ENCODE data around the gene TP73. TPM values are rescaled to one million over a fixed set of nuclear protein-coding genes. Genes with fewer than 3 reads are reported as not detected.

Gene TP73
- total RNA-seq, 1 donor from 2014 or later: 1.3 TPM

DNA sequence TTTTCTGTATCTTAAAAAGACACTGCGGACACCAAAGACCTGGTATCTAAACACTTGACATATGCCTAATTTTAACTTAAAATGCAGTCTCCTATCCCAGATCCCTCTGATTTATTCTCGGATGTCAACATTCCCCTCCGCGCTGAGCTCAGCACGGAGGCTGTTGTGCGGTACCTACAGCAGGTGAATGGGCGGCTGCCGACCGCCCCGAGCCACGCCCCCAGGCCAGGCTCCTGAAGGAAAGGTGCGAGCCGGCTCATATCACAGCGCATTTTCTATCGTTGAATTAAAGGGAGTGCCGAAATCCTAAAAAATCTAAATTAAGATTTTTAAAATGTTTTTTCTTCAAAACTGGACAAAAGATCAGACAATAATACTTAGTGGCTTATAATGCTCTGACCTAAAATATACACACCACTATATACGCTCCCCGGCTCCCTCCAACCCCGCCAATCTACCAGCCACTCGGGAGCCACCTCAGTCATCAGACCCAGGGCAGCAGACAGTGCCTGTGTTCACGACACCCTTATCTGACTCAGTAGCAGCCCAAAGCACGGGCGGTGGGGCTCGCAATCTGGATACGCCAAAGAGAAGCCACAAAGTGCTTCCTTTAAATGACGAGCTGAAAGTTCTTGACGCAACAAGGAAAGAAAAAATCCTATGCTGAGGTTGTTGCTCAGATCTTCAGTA lies 6.5 kb upstream of the TP73 start:
- Mint-ChIP-seq H3K27ac (no peak overlapping the region), H3K4me1 (peaks cover 17% of the 10 kb centered on the region), H3K9me3 (no peaks in the 10 kb centered on the region), H3K27me3 (peaks cover 4% of the 10 kb centered on the region), H3K4me3 (no peak overlapping the region), H3K36me3 (ENCODE audit: low read depth) (peaks cover 24% of the 10 kb centered on the region)
- intact Hi-C loops (cut with micrococcal nuclease): no loop called here
- DNase-seq: no peak

DNA sequence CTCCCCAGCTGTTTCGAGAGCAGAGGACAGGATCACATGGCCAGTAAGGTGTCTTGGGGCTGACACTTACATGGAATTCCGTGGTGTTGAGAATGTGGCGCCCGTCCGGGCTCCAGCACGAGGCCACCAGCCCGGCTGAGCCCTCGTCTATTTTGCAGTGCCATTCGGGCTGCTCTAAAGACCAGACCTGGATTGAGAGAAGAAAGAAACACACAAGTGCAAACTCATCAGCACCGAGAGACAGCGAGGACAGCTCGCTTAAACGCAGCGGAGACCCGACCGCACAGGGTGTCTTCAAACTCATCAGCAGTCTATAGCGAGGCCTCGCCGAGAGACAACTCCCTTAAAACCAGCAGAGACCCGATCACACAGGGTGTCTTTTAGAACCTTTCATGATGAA lies 5.7 kb upstream of the TP73 start:
- intact Hi-C loops (cut with micrococcal nuclease): no loop called here
- no peak overlapping the region for H3K27ac Mint-ChIP-seq
- no peak for DNase-seq
- H3K4me1 Mint-ChIP-seq: peaks cover 20% of the 10 kb centered on the region
- H3K9me3 Mint-ChIP-seq: no peaks in the 10 kb centered on the region
- peaks cover 24% of the 10 kb centered on the region for H3K36me3 Mint-ChIP-seq (ENCODE audit: low read depth)
- no peak overlapping the region for H3K4me3 Mint-ChIP-seq
- H3K27me3 Mint-ChIP-seq: peaks cover 9% of the 10 kb centered on the region

DNA sequence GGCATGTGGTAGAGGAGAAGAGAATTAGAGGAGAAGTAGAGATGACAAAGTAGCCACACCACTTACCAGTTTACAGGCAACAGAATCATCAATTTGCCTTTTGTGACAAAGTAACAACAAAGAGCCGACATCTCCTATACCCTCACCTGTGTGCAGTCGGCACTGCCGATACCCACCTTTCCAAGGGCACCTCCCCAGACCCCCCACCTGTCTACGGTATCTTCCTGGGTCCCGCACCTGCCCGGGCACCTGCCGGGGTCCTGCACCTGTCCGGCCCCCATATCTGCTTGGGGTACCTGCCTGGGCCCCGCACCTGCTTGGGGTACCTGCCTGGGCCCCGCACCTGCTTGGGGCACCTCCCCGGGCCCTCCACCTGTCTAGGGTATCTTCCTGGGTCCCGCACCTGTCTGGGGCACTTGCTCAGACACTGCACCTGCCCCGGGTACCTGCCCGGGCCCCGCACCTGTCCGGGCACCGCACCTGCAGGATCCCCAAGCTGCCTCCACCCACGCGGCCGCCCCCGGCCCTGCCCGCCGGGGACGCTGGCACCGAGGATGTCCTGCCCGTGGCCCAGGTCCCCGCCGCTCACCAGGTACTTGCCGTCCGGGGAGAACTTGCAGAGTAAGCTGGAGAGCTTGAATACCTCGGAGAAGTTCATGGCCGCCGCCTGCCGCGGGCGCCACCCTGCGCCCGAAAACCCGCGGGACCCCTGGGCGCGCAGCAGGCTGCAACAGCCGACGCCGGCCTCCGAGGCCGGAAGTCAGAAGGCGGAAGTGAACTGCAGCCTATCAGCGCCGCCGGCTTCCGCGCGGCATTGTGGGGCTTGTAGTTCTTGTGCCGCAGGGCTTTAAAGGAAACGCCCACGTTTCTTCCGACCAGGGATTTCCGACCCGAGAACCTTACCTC lies 2.7 kb upstream of the TP73 start, which contains the start of gene WRAP73:
Gene WRAP73 (minus strand): TSS at position 762 of the 906 bp plus-strand sequence. CDS start 104 bp downstream, at position 658.
- peaks cover 14% of the 10 kb centered on the region for H3K36me3 Mint-ChIP-seq (ENCODE audit: low read depth)
- peaks cover 26% of the 10 kb centered on the region for H3K27me3 Mint-ChIP-seq
- H3K4me1 Mint-ChIP-seq: peaks cover 20% of the 10 kb centered on the region
- peak within 1 kb of the TSS; percentile 53 for H3K27ac Mint-ChIP-seq
- intact Hi-C loops (cut with micrococcal nuclease): loop anchor here (1.0 to 10.0 kb wide), 4 partner anchors 25 to 147 kb away; partner anchors contain the start of genes LRRC47 and SMIM1
- peak; percentile 97 for DNase-seq
- H3K9me3 Mint-ChIP-seq: no peaks in the 10 kb centered on the region
- H3K4me3 Mint-ChIP-seq: peak within 1 kb of the TSS; percentile 80

DNA sequence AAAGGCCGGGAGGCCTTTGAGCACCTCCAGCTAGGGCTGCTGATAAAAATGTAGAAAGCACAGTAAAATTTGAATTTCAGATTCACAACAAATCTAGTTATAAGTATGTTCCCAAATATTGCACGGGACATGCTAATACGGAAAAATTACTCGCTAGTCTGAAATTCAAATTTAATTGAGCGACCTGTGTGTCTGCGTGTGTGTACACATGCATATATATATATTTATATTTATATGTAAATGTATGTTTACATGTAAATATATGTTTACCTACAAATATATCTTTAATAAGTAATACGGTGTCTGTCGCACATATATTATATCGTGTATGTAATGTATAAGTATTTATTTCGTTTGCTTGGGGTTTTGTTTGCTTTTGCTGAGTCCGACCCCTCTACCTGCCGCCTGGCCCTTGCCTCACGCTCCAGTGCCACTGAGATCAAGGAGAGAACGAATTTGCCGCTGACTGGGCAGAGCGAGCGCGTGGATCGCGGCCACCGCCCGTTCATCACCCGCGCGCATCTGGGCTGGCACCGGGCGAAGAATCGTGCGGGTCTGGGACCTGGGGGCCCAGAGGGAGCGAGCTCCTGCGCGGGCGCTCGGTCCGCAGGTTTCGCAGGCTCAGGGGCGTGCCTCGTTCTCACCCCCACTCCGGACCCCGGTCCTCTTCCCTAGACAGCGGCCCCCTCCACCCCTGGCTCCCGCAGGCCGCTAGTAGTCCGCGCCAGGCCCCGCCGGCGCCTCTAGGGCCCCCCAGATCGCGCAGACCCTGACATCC lies 1.9 kb upstream of the TP73 start:
- Mint-ChIP-seq H3K27me3 (peaks cover 34% of the 10 kb centered on the region), H3K27ac (peak overlapping the region; percentile 53), H3K4me1 (peaks cover 20% of the 10 kb centered on the region), H3K36me3 (ENCODE audit: low read depth) (peaks cover 9% of the 10 kb centered on the region), H3K9me3 (no peaks in the 10 kb centered on the region), H3K4me3 (peak overlapping the region; percentile 80)
- intact Hi-C loops (cut with micrococcal nuclease): loop anchor here (1.0 to 10.0 kb wide), 4 partner anchors 26 to 146 kb away; partner anchors contain the start of genes LRRC47 and SMIM1
- DNase-seq: no peak

DNA sequence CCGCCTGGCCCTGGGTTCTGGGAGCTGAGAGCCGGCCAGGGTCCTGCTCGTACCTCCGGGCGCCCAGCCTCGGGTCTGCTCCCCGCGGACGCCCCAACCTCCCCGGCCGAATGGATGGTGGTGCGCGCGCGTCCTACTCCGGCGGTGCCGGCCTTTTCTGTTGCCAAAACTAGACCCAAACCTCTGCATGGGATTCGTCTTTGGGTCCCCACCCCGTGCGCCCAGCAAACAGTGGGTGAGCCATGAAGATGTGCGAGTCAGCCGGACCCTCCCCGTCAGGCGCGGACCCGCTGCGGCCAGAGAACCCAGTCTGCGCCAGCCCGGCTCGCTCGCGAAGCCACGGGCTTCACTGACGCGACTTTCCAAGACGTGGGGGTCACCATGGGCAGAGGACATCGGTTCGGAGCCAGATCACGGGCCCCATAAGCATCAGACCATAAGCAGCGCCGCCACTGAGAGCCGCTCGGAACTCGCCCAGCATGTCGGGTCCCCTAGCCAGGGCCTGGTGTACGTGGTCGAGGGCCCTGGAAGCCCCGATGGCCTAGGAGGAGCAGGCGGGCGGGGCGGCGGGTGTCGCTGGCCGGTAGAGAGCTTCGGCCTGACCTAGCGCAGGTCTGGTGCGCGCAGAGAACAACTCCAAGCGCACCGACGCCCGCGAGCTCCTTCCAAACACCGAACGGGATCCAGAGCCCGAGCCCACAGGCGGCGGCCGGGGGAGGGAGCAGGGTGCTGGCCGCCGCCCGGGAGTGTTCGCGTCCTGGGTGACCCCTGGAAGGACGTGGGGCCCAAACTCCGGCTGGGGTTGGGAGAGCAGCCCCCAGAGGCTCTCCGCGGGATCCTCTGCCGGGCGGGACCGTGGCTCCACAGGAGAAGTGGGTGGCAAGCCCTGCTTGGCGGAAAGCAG lies 1.0 kb upstream of the TP73 start:
- intact Hi-C loops (cut with micrococcal nuclease): loop anchor here (2.0 to 10.0 kb wide), 2 partner anchors 74 to 122 kb away; partner anchors contain the start of gene SMIM1
- Mint-ChIP-seq H3K4me3 (peak overlapping the region; percentile 53), H3K27ac (no peak overlapping the region), H3K27me3 (peaks cover 42% of the 10 kb centered on the region), H3K4me1 (peaks cover 20% of the 10 kb centered on the region), H3K36me3 (ENCODE audit: low read depth) (peaks cover 7% of the 10 kb centered on the region), H3K9me3 (no peaks in the 10 kb centered on the region)
- peak; percentile 61 for DNase-seq

DNA sequence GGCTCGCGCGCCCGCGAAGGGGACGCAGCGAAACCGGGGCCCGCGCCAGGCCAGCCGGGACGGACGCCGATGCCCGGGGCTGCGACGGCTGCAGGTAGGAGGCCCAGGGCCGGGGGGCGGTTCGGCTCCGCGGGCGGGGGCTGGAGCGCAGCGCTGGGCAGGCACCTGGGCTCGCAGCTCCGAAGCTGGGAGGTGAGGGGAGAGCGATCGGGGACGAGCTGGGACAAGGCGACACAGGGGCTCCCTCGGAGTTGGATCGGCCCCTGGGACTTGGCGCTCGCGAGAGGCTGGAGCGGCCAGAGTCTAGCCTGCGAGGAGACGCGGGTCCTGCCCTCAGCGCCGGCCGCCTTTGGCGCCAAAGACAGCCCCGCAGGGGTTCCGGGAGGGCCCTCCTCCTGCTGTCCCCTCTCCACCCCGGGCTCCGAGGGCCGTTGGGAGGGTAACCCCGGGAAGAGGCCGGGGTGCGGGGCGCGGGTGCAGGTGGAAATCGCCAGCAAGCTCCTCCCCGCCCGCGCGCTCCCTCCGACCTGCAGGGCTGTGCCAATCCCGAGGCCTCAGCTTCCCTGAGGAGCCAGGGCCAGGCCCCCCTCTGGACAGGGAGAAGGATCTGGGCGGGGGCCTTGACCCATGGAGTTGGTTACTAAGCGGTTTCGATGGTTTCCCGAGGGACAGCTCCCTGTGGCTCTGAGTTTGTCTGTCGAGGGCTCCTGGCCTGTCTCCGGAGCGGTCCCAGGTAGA lies 401 bp downstream of the TP73 start:
- Mint-ChIP-seq H3K4me1 (peaks cover 20% of the 10 kb centered on the region), H3K9me3 (no peaks in the 10 kb centered on the region), H3K27ac (no peak overlapping the region), H3K27me3 (peaks cover 44% of the 10 kb centered on the region), H3K4me3 (peak overlapping the region; percentile 53), H3K36me3 (ENCODE audit: low read depth) (peaks cover 4% of the 10 kb centered on the region)
- no peak for DNase-seq
- intact Hi-C loops (cut with micrococcal nuclease): loop anchor here (10.0 kb wide), 1 partner anchor 72 kb away; no protein-coding TSS in a partner anchor

DNA sequence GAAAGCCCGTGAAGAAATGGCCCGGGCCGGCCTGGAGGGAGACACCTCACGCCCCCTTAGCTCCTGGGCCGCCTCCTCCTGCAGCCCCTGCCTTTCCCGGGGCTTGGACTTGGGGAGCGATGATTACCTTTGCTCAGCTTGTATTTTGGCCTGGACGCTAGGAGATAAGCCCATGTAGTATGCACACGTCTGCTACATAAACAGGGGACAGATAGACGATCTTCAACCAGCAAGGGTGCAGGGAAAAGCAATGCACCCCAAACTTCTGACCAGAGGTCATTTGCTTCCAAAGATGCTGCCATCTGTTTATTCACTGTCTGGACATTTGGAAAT lies 936 bp downstream of the TP73 start:
- Mint-ChIP-seq H3K27ac (no peak overlapping the region), H3K9me3 (no peaks in the 10 kb centered on the region), H3K36me3 (ENCODE audit: low read depth) (peaks cover 2% of the 10 kb centered on the region), H3K4me1 (peaks cover 14% of the 10 kb centered on the region), H3K27me3 (peaks cover 44% of the 10 kb centered on the region), H3K4me3 (peak overlapping the region; percentile 53)
- intact Hi-C loops (cut with micrococcal nuclease): loop anchor here (10.0 kb wide), 1 partner anchor 72 kb away; no protein-coding TSS in a partner anchor
- DNase-seq: no peak

DNA sequence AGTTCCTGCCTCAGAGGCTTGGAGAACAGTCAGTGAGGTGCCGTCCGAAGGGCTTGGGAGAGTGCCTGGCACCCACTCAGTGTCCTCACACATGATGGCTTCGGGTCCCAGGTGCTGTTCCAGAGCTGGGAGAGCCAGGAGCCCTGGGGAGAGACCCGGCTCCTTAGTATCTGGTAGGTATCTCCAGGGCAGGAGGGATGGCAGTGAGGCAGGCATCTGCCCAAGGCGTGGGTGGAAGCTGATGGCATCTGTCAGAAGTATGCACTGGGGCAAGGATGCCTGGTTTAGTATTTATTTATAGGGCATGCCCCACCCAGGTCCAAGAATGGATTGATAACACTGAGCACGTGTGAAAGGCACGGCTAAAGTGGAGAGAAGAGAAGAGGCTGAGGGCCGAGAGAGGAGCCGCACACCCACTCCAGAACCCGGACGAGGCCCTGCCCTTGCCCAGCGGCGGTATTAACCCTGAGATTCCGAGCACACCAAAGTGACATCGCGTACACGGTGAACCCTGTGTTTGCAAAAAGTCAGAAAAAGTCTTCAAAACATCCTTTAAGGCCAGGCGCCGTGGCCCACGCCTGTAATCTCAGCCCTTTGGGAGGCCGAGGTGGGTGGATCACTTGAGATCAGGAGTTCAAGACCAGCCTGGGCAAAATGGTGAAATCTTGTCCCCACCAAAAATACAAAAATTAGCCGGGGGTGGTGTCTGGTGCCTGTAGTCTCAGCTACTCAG lies 2.4 kb downstream of the TP73 start:
- no peak for DNase-seq
- Mint-ChIP-seq H3K4me1 (peaks cover 4% of the 10 kb centered on the region), H3K27ac (no peak overlapping the region), H3K27me3 (peaks cover 46% of the 10 kb centered on the region), H3K9me3 (no peaks in the 10 kb centered on the region), H3K36me3 (ENCODE audit: low read depth) (peaks cover 2% of the 10 kb centered on the region), H3K4me3 (no peak overlapping the region)
- intact Hi-C loops (cut with micrococcal nuclease): loop anchor here (10.0 kb wide), 1 partner anchor 70 kb away; no protein-coding TSS in a partner anchor

DNA sequence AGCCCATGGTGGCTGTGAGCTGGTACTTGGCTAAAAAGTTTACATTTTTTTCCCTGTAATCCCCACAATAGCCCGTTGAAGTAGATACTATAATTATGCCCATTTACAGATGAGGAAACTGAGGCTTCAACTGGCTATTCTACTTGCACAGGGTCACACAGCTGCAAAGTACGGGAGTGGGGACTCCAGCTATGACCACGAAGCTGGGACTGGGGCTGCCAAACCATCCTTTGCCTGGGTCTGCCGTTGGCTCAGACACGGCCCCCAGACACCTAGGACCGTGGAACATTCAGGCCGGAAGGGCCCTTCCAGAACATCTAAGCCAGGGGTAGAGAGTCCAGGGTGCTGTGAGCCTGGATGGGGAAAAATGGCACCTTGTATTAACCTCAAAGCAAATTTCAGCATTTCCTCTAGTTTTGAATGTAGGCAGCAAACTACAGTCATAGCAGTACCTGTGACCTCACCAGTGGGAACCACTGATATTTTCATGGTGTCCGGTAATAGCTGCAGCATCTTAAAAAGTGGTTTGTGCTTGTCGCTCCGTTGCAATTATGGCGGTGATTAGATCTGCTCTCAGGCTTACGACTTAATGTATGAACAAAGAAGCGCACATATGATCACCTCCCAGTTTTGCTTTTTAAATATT lies 4.3 kb downstream of the TP73 start:
- Mint-ChIP-seq H3K4me1 (no peaks in the 10 kb centered on the region), H3K9me3 (no peaks in the 10 kb centered on the region), H3K4me3 (no peak overlapping the region), H3K27me3 (peaks cover 41% of the 10 kb centered on the region), H3K36me3 (ENCODE audit: low read depth) (no peaks in the 10 kb centered on the region), H3K27ac (no peak overlapping the region)
- DNase-seq: no peak
- intact Hi-C loops (cut with micrococcal nuclease): loop anchor here (10.0 kb wide), 1 partner anchor 68 kb away; no protein-coding TSS in a partner anchor

DNA sequence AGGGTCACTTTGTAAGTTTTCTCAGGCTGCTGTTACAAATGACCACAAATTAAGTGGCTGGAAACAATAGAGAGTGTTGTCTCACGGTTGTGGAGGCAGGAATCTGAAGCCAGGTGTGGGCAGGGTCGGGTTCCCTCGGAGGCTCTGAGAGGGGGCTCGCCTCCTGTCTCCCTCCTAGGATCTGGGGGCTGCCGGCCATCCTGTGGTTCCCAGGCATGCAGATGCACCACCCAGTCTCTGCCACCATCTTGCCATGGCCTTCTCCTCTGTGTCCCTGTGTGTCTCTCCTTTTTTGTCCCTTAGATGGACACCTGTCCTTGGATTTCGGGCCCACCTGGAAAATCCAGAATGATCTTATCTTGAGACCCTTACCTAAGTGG lies 4.8 kb downstream of the TP73 start:
- no peak overlapping the region for H3K27ac Mint-ChIP-seq
- no peaks in the 10 kb centered on the region for H3K4me1 Mint-ChIP-seq
- intact Hi-C loops (cut with micrococcal nuclease): loop anchor here (10.0 kb wide), 1 partner anchor 68 kb away; no protein-coding TSS in a partner anchor
- peaks cover 41% of the 10 kb centered on the region for H3K27me3 Mint-ChIP-seq
- H3K4me3 Mint-ChIP-seq: no peak overlapping the region
- no peak for DNase-seq
- no peaks in the 10 kb centered on the region for H3K36me3 Mint-ChIP-seq (ENCODE audit: low read depth)
- H3K9me3 Mint-ChIP-seq: no peaks in the 10 kb centered on the region

DNA sequence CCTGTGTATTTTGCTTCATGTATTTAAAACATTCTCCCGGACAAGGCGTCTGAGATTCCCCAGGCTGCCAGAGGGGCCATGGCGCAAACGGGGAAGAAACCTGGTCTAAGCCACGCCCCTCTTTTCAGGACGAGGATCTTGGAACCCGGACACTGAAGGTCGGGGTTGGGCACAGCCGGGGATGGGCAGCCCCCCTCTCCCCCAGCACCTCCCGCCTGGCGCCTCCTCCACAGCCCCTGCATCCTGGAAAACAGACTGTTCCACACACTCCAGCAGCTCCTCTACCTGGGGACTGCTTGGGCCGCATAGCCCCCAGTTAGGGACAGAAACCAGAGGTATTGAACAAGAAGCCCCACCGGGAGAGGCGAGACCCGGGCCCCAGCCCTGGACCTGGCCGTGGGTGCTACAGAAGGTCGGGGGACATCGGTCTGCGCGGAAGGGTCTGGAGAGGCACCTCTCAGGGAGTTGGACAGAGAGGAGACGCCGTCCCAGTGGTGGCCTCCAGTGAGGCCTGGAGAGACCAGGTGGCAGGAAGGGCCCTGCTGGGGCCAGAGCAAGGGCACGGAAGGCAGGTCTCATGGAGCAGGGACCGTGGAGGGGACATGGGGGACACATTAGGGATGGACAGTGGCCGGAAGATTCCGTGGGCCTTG lies 5.4 kb downstream of the TP73 start:
- Mint-ChIP-seq H3K36me3 (ENCODE audit: low read depth) (no peaks in the 10 kb centered on the region), H3K9me3 (no peaks in the 10 kb centered on the region), H3K27ac (no peak overlapping the region), H3K4me3 (no peak overlapping the region), H3K27me3 (peaks cover 41% of the 10 kb centered on the region), H3K4me1 (no peaks in the 10 kb centered on the region)
- intact Hi-C loops (cut with micrococcal nuclease): loop anchor here (10.0 kb wide), 1 partner anchor 67 kb away; no protein-coding TSS in a partner anchor
- no peak for DNase-seq

Measured in activated CD4-positive, alpha-beta T cell treated with anti-CD3 and anti-CD28 coated beads, Interleukin-2, amount 10 ng/mL, durations not matched to agents 24 days and 14 days (primary cell).